SIG-M5 (cell line): ENCODE measurements around the gene USP21.

Experiments used
- DNase-seq: peaks from one replicate; lab custom pipeline; 2025; lab: John Stamatoyannopoulos, UW

The USP21 gene

GRCh38 chr1:161171191-161171590, 11.9 kb downstream of the USP21 start:
- no peak for DNase-seq

- DNase-seq: no peak
Measured at GRCh38 chr1:161171696-161172095, 12.4 kb downstream of the USP21 start.

GRCh38 chr1:161172349-161172748, 13.0 kb downstream of the USP21 start:
- DNase-seq: no peak

- no peak for DNase-seq
Measured at GRCh38 chr1:161172776-161173376, 13.6 kb downstream of the USP21 start.

- no peak for DNase-seq
Measured at GRCh38 chr1:161173711-161174110, 14.4 kb downstream of the USP21 start.

- no peak for DNase-seq
Measured at GRCh38 chr1:161174911-161175310, 15.6 kb downstream of the USP21 start.

GRCh38 chr1:161175771-161176453, 16.6 kb downstream of the USP21 start:
- DNase-seq: no peak

- DNase-seq: no peak
Measured at GRCh38 chr1:161176468-161177111, 17.3 kb downstream of the USP21 start.

- DNase-seq: no peak
Measured at GRCh38 chr1:161177112-161177935, 18.0 kb downstream of the USP21 start, which contains the start of gene B4GALT3. TSS of gene B4GALT3 (minus strand) at chr1:161177507. CDS start at chr1:161176060, 1,447 bp downstream.

- DNase-seq: no peak
Measured at GRCh38 chr1:161177936-161178244, 18.6 kb downstream of the USP21 start.

- DNase-seq: no peak
Measured at GRCh38 chr1:161179698-161180097, 20.4 kb downstream of the USP21 start.

GRCh38 chr1:161180639-161181038, 21.3 kb downstream of the USP21 start:
- no peak for DNase-seq

- peak; percentile 63 for DNase-seq
Measured at GRCh38 chr1:161182214-161182613, 22.9 kb downstream of the USP21 start.

- peak; percentile 95 for DNase-seq
Measured at GRCh38 chr1:161185282-161185682, 26.0 kb downstream of the USP21 start.

- peak; percentile 100 for DNase-seq
Measured at GRCh38 chr1:161185732-161186311, 26.5 kb downstream of the USP21 start.

- no peak for DNase-seq
Measured at GRCh38 chr1:161187311-161187710, 28.0 kb downstream of the USP21 start.

GRCh38 chr1:161188381-161188780, 29.1 kb downstream of the USP21 start:
- no peak for DNase-seq

- DNase-seq: no peak
Measured at GRCh38 chr1:161189036-161189435, 29.7 kb downstream of the USP21 start.

- no peak for DNase-seq
Measured at GRCh38 chr1:161190962-161191521, 31.7 kb downstream of the USP21 start.

- no peak for DNase-seq
Measured at GRCh38 chr1:161191971-161192370, 32.7 kb downstream of the USP21 start.

GRCh38 chr1:161192476-161193465, 33.5 kb downstream of the USP21 start:
- DNase-seq: no peak
